Measurements from ENCODE around the gene KIAA1958.
A peak's percentile ranks its signal among the peaks of the same experiment; 100 is the strongest.

The KIAA1958 gene

GRCh38 chr9:112705768-112706427 lies 219.3 kb downstream of the KIAA1958 start:
- no peak for DNase-seq (ENCODE audit: low read depth)

GRCh38 chr9:112711050-112711689 lies 224.5 kb downstream of the KIAA1958 start:
- peak; percentile 22 for DNase-seq (ENCODE audit: low read depth)
- TF ChIP-seq CTCF (IDR thresholded peaks at IDR 0.05; ENCODE audit: insufficient read depth, low read depth, low read length, missing control alignments), result peak; percentile 37
- H3K4me3 ChIP-seq (ENCODE audit: low read depth, low read length), result no peak overlapping the region

More at GRCh38 chr9:112705768-112706427, 219.3 kb downstream of the KIAA1958 start:
- H3K4me3 ChIP-seq (ENCODE audit: low read depth, low read length), result no peak overlapping the region
- TF ChIP-seq CTCF (IDR thresholded peaks at IDR 0.05; ENCODE audit: insufficient read depth, low read depth, low read length, missing control alignments), result no peak

GRCh38 chr9:112712678-112713077 lies 226.1 kb downstream of the KIAA1958 start:
- no peak overlapping the region for H3K4me3 ChIP-seq (ENCODE audit: low read depth, low read length)
- no peak for DNase-seq (ENCODE audit: low read depth)
- TF ChIP-seq CTCF (IDR thresholded peaks at IDR 0.05; ENCODE audit: insufficient read depth, low read depth, low read length, missing control alignments), result no peak

- TF ChIP-seq CTCF (IDR thresholded peaks at IDR 0.05; ENCODE audit: insufficient read depth, low read depth, low read length, missing control alignments), result peak; percentile 26
- peak; percentile 98 for DNase-seq (ENCODE audit: low read depth)
- peak within 1 kb of the TSS; percentile 88 for H3K4me3 ChIP-seq (ENCODE audit: low read depth, low read length)
Observed at GRCh38 chr9:112717661-112718331, 231.2 kb downstream of the KIAA1958 start, which contains the start of gene INIP. Gene INIP, minus strand, starts transcription at chr9:112718117. Its CDS starts 1,632 bp downstream, at chr9:112716485.

Measured in GM12865 (cell line).